K562 (cell line): Measurements from ENCODE around the gene PRKACA. TPM values are rescaled to one million over a fixed set of nuclear protein-coding genes. Genes with fewer than 3 reads are reported as not detected.

ENCODE experiments used
- ATAC-seq: fragments of 200-7000 bp; cut with Tn5 transposase; 3 replicates; pipeline ENCODE4 v1.9.1; 2020; ENCODE audit warnings: moderate library complexity
- BruUV-seq: library from RNA; stranded (reverse); fragments of 400-500 nt; replicated peaks from 2 replicates; lab custom pipeline; 2021; lab: Mats Ljungman, UMichigan
- CTCF ChIA-PET: fragments of 300-600 bp; formaldehyde crosslinking; extraction: SDS; loops from one replicate; lab custom pipeline; 2021; ENCODE audit warnings: low intra/inter-chr PET ratio; lab: Yijun Ruan, JAX
- POLR2A ChIA-PET: fragments of 300-600, 350-650 bp; sonication (Branson Sonifier 250); formaldehyde crosslinking; extraction: SDS; loops from one replicate; lab custom pipeline; 2021; ENCODE audit warnings: antibody characterized with exemption, inconsistent platforms; lab: Yijun Ruan, JAX
- DNase-seq, 4 experiments: peaks; one replicate each; pipeline versions ENCODE4 v3.0.0 to v3.0.0-alpha.2; 2011 to 2018; ENCODE audit warnings: low spot score in 3 of 4, mixed read lengths in 3 of 4; ENCODE audit errors: extremely low read depth in 1 of 4
- FAIRE-seq: peaks from 2 replicates; lab custom pipeline; 2011; peaks lifted over from hg19 to GRCh38; lab: Jason Lieb, UNC
- H2AFZ ChIP-seq: 2 replicates; pipeline ENCODE4 v1.6.0; 2011; ENCODE audit warnings: low read depth, low read length, control low read depth, inconsistent platforms
- H3K27ac ChIP-seq: fragments of 200-600 bp; 3 replicates; pipeline ENCODE4 v1.8.0; 2011; ENCODE audit warnings: low read depth, mild to moderate bottlenecking, control low read depth, inconsistent platforms, low read length, moderate library complexity, mixed read lengths; ENCODE audit errors: extremely low read depth
- H3K27me3 ChIP-seq, 2 experiments: fragments of 300-600 bp in 1 of 2; 2 replicates in 1 of 2; 3 replicates in 1 of 2; pipeline versions ENCODE4 v1.6.0 to v1.8.0; 2011; ENCODE audit warnings: inconsistent platforms in 2 of 2, low read length in 2 of 2, mild to moderate bottlenecking in 1 of 2, mixed read lengths in 1 of 2, moderate library complexity in 1 of 2; ENCODE audit not compliant: control insufficient read depth in 2 of 2, insufficient read depth in 2 of 2
- H3K36me3 ChIP-seq: fragments of 300-600 bp; 3 replicates; pipeline ENCODE4 v1.8.0; 2011; ENCODE audit warnings: mild to moderate bottlenecking, low read length, inconsistent platforms; ENCODE audit not compliant: control insufficient read depth, insufficient read depth
- H3K4me1 ChIP-seq, 2 experiments: fragments of 200-600 bp in 1 of 2; replicated peaks in 1 of 2; 2 replicates in 1 of 2; 3 replicates in 1 of 2; pipeline versions ENCODE4 v1.5.1 to v1.8.0; 2011; ENCODE audit warnings: inconsistent platforms in 2 of 2, low read length in 2 of 2, mild to moderate bottlenecking in 1 of 2, mixed read lengths in 1 of 2, moderate library complexity in 1 of 2; ENCODE audit not compliant: control insufficient read depth in 2 of 2, insufficient read depth in 2 of 2
- H3K4me2 ChIP-seq: 2 replicates; pipeline ENCODE4 v1.6.1; 2011; ENCODE audit warnings: low read length, control low read depth, inconsistent platforms, mixed read lengths; ENCODE audit not compliant: insufficient read depth
- H3K4me3 ChIP-seq: fragments of 200-600 bp; sonication (generic), shearing (Covaris generic); 2 replicates; pipeline ENCODE4 v1.5.1; 2016; ENCODE audit warnings: control low read depth, inconsistent platforms
- H3K79me2 ChIP-seq: fragments of 200-600 bp; 3 replicates; pipeline ENCODE4 v1.8.0; 2011; ENCODE audit warnings: low read length, inconsistent platforms; ENCODE audit not compliant: control insufficient read depth, insufficient read depth
- H3K9ac ChIP-seq, 2 experiments: 2 replicates each; pipeline versions ENCODE4 v1.6.0 to v1.6.1; 2011; ENCODE audit warnings: low read depth in 2 of 2, low read length in 2 of 2, control low read depth in 1 of 2, inconsistent platforms in 1 of 2, mild to moderate bottlenecking in 1 of 2, mixed read lengths in 1 of 2; ENCODE audit not compliant: insufficient read depth in 1 of 2
- H3K9me1 ChIP-seq: one replicate; pipeline ENCODE4 v1.6.0; 2011; ENCODE audit warnings: inconsistent platforms, mild to moderate bottlenecking, low read length, moderate library complexity; ENCODE audit not compliant: control insufficient read depth, insufficient read depth
- H3K9me3 ChIP-seq: replicated peaks from 2 replicates; pipeline ENCODE4 v1.5.1; 2011; ENCODE audit warnings: low read depth, low read length, inconsistent platforms; ENCODE audit not compliant: control insufficient read depth, insufficient read depth
- H4K20me1 ChIP-seq: replicated peaks from 2 replicates; pipeline ENCODE4 v1.6.1; 2011; ENCODE audit warnings: low read length, inconsistent platforms, mixed read lengths; ENCODE audit not compliant: control insufficient read depth, insufficient read depth
- OTX1 ChIP-seq: fragments of 450-650 bp; formaldehyde crosslinking; IDR thresholded peaks from 2 replicates; pipeline ENCODE4 v1.4.0; 2022; ENCODE audit warnings: mild to moderate bottlenecking
- RBBP5 ChIP-seq: fragments of 200-600 bp; sonication (generic); IDR thresholded peaks from 2 replicates; pipeline ENCODE4 v1.6.1; 2012; ENCODE audit warnings: borderline replicate concordance, mild to moderate bottlenecking, low read length, control low read depth, inconsistent platforms; ENCODE audit not compliant: insufficient read depth, poor library complexity, severe bottlenecking
- SPI1 ChIP-seq: IDR thresholded peaks from 2 replicates; pipeline ENCODE4 v1.6.1; 2011; ENCODE audit warnings: low read depth, low read length, control low read depth, borderline replicate concordance
- ZNF23 ChIP-seq: fragments of 250-450 bp; sonication (Bioruptor Pico); IDR thresholded peaks from 2 replicates; pipeline ENCODE4 v1.4.0; 2020; ENCODE audit warnings: mild to moderate bottlenecking
- ZNF282 ChIP-seq: sonication (generic); formaldehyde crosslinking; IDR thresholded peaks from 2 replicates; pipeline ENCODE4 v1.8.1; 2023; ENCODE audit warnings: missing genetic modification reagents
- WGBS: fragments of 100-300 bp; shearing (Covaris generic); methylation state at CpG from one replicate; pipeline ENCODE4 v1.1.6; 2016; ENCODE audit warnings: low coverage, mixed read lengths; ENCODE audit not compliant: insufficient coverage; ENCODE audit errors: missing lambda C conversion rate; 5-methylcytosine and 5-hydroxymethylcytosine counted together
- in situ Hi-C: fragments of 300-500 bp; cut with MboI; formaldehyde crosslinking; loops from 4 replicates; pipeline ENCODE4 v1.15.0; 2018; ENCODE audit warnings: inconsistent platforms, mixed read lengths
- intact Hi-C: fragments of 100-400 bp; cut with micrococcal nuclease; formaldehyde crosslinking; loops from 2 replicates; pipeline ENCODE4 v1.14.2; 2022
- polyA plus RNA-seq, 8 experiments: library from polyadenylated mRNA; depleted of rRNA in 4 of 8; stranded (reverse) in 5 of 8; unstranded in 3 of 8; fragments of >200 nt; fragmentation: Nextera tagmentation in 2 of 8; fragmentation: Illumina TruSeq in 1 of 8; extraction: Ambion mirVana in 2 of 8; extraction: Trizol in 1 of 8; gene quantifications; 2 replicates each; pipeline versions ENCODE4 v1.2.1 to v1.2.3, GENCODE V29; 2011 to 2014; ENCODE audit warnings: inconsistent platforms in 1 of 8, missing spikeins in 1 of 8
- total RNA-seq, 7 experiments: library from RNA; depleted of rRNA in 6 of 7; stranded (reverse); fragments of >200 nt in 6 of 7; fragmentation: Illumina TruSeq in 2 of 7; extraction: Trizol in 2 of 7; gene quantifications; 2 replicates each; pipeline versions ENCODE4 v1.2.1 to v1.2.3, GENCODE V29; 2011 to 2021; ENCODE audit warnings: low replicate concordance in 1 of 7
- TF ChIP-seq, protein P1 (sequence below): fragments of 250-450 bp; sonication (Bioruptor Pico); IDR thresholded peaks from 2 replicates; pipeline ENCODE4 v1.5.0; 2020; ENCODE audit warnings: mild to moderate bottlenecking
- TF ChIP-seq, protein P2 (sequence below): fragments of 450-650 bp; IDR thresholded peaks from 2 replicates; pipeline ENCODE4 v1.6.1; 2016
- TF ChIP-seq, protein P3 (sequence below): fragments of 250-450 bp; sonication (Bioruptor Pico); IDR thresholded peaks from 2 replicates; pipeline ENCODE4 v1.5.1; 2021; ENCODE audit warnings: mild to moderate bottlenecking
- TF ChIP-seq, protein P4 (sequence below): fragments of 250-450 bp; sonication (Bioruptor Pico); IDR thresholded peaks from 2 replicates; pipeline ENCODE4 v1.6.1; 2021; ENCODE audit warnings: mild to moderate bottlenecking
- TF ChIP-seq, protein P5 (sequence below): fragments of 250-450 bp; sonication (Bioruptor Pico); IDR thresholded peaks from 2 replicates; pipeline ENCODE4 v1.5.0; 2021; ENCODE audit warnings: mild to moderate bottlenecking, moderate library complexity
- TF ChIP-seq, protein P6 (sequence below): fragments of 250-450 bp; sonication (Bioruptor Pico); IDR thresholded peaks from 2 replicates; pipeline ENCODE4 v1.9.0; 2021; ENCODE audit warnings: mild to moderate bottlenecking

The PRKACA gene
- total and polyA plus RNA-seq, 9 of the 15 experiments (the other 6 are each of a cell fraction or from before 2014, with no cell fraction given) = 1.2 to 63.1 (median 13.0) TPM

DNA sequence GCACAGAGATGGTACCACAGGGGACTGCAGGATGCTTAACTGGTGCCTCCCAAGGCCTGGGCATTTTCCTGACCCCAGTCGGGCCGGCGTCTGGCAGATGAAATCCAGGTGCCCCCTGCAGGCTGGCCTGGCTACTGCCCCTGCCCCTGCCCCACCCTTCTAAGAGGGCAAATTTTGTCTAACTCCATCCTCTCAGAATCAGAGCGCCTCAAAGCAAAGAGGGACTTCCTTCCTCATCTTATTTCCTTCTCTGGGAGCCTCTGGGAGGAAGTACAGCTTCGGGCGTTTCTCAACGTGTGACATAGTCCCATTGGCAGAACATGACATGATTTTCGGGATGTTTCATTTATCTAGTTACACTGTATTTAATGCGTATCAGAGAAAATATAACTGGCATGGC is 2.7 kb downstream of the PRKACA start (continued):
- TF ChIP-seq, protein P1, sequence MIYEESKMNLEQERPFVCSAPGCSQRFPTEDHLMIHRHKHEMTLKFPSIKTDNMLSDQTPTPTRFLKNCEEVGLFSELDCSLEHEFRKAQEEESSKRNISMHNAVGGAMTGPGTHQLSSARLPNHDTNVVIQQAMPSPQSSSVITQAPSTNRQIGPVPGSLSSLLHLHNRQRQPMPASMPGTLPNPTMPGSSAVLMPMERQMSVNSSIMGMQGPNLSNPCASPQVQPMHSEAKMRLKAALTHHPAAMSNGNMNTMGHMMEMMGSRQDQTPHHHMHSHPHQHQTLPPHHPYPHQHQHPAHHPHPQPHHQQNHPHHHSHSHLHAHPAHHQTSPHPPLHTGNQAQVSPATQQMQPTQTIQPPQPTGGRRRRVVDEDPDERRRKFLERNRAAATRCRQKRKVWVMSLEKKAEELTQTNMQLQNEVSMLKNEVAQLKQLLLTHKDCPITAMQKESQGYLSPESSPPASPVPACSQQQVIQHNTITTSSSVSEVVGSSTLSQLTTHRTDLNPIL (CRISPR knock-in tag) = no peak
- no peak for TF ChIP-seq RBBP5
- TF ChIP-seq SPI1 = peak; percentile 43; the same call in 1 of the 2 replicates
- TF ChIP-seq, protein P2, sequence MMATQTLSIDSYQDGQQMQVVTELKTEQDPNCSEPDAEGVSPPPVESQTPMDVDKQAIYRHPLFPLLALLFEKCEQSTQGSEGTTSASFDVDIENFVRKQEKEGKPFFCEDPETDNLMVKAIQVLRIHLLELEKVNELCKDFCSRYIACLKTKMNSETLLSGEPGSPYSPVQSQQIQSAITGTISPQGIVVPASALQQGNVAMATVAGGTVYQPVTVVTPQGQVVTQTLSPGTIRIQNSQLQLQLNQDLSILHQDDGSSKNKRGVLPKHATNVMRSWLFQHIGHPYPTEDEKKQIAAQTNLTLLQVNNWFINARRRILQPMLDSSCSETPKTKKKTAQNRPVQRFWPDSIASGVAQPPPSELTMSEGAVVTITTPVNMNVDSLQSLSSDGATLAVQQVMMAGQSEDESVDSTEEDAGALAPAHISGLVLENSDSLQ = no peak
- TF ChIP-seq, all 486 proteins: peak for 9

DNA sequence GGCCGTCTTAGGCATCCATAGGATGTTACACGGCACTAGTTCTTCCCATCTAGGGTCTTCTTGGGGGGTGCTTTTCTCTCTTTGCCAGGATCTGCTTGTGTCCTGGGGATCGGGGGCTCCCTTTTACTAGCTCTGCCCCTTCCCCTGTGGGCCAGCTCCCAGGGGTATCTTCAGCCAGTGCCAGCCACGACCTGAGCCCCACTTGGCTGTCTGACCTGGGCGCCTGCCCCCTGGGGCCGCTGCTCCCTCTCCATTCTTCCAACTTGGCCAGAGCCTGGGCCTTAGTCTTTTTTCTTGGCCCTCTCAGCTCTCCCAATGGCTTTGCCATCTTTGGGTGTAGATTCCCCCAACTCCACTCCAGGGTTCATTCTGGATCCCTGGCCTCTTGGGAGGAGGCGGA is 3.1 kb downstream of the PRKACA start:
- Histone ChIP-seq H3K27me3 (no peaks in the 10 kb centered on the region), H4K20me1 (no peaks in the 10 kb centered on the region), H3K27ac (no peak overlapping the region), H3K79me2 (peaks cover 24% of the 10 kb centered on the region), H2AFZ (0 out of 2 replicates have a peak overlapping the region, but pooled peaks have one; percentile 30), H3K9me1 (peaks cover 4% of the 10 kb centered on the region), H3K9ac (peak overlapping the region in 1 of 2 experiments; percentile 15; a peak in 1 of 4 replicates), H3K4me2 (peak overlapping the region; percentile 75), H3K4me1 (peaks cover 44 to 62% of the 10 kb centered on the region in 2 experiments; a peak in 4 of 5 replicates), H3K36me3 (peaks cover 2% of the 10 kb centered on the region; the same call in 2 of the 3 replicates), H3K9me3 (no peaks in the 10 kb centered on the region), H3K4me3 (no peak overlapping the region)
- DNase-seq (no peak), ATAC-seq (no peak), FAIRE-seq (no peak)
- no TSS peak for BruUV-seq
- 73% methylated on average over 7 of the region's 7 CpGs for WGBS
- in situ Hi-C loops = no loop called here
- CTCF ChIA-PET = interaction anchor here (2.8 kb wide), 1 partner anchor 234 kb away, joined by 12 read pairs; no protein-coding TSS in a partner anchor
- POLR2A ChIA-PET = interaction anchor here (0.6 to 1.8 kb wide), 3 partner anchors 20 to 268 kb away, joined by 3 to 5 read pairs (median 3); no protein-coding TSS in a partner anchor
- intact Hi-C loops = no loop called here
- TF ChIP-seq, protein P3, sequence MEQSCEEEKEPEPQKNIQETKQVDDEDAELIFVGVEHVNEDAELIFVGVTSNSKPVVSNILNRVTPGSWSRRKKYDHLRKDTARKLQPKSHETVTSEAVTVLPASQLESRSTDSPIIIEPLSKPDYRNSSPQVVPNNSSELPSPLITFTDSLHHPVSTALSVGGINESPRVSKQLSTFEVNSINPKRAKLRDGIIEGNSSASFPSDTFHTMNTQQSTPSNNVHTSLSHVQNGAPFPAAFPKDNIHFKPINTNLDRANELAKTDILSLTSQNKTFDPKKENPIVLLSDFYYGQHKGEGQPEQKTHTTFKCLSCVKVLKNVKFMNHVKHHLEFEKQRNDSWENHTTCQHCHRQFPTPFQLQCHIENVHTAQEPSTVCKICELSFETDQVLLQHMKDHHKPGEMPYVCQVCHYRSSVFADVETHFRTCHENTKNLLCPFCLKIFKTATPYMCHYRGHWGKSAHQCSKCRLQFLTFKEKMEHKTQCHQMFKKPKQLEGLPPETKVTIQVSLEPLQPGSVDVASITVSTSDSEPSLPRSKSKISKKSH = no peak
- TF ChIP-seq, protein P4, sequence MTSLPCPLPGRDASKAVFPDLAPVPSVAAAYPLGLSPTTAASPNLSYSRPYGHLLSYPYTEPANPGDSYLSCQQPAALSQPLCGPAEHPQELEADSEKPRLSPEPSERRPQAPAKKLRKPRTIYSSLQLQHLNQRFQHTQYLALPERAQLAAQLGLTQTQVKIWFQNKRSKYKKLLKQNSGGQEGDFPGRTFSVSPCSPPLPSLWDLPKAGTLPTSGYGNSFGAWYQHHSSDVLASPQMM = no peak
- TF ChIP-seq OTX1 (no peak), RBBP5 (no peak), ZNF23 (no peak), ZNF282 (0 out of 2 replicates have a peak, but pooled peaks have one; percentile 58)
- TF ChIP-seq, protein P5, sequence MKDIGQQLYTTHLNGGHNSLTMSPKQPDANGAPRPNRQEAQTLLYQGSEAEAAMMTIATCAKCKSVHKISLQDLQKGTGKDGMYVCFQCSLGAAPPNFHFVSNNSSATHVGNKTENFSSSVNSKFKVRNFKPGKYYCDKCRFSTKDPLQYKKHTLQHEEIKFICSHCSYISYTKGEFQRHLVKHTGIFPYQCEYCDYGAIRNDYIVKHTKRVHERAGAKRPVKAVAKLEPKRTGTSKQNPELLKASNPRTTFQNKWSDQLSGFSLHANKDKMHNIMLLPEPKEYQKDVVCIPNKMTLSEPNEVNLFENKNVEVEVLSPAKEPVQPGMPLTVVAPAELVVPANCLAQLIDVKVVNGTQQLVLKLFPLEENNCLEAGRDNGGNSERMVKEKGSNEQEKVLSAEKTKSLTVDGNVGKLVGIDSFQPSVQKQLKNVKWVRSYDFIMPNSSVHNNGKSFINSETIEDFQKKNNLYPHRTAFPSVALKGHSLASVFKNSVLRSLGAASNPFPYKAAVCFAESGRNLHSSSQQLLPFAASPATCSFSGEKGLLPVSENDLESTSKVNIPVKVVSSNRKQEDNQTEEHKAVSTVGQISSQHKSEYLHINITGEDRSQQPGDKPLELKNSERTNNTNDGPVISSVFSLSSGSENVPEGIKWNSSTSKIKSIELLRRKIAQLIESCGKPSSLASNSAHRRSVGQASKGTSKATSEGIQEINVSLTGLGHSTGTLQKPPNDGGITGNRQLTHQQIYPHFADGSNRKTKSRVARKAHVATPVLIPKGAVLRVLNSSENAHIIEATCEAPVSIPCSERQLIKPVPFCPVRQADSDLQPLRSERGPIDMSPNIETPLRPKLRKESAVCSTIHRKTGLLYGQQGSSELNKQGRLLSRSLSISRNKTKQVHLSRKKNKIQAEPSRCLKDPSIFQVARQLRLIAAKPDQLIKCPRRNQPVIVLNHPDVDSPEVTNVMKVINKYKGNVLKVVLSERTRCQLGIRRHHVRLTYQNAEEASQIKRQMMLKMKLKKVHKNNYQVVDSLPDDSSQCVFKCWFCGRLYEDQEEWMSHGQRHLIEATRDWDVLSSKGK (CRISPR knock-in tag) = no peak
- TF ChIP-seq, protein P6, sequence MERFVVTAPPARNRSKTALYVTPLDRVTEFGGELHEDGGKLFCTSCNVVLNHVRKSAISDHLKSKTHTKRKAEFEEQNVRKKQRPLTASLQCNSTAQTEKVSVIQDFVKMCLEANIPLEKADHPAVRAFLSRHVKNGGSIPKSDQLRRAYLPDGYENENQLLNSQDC (CRISPR knock-in tag) = no peak
